ENCODE measurements around the gene MMP14. TPM values are rescaled to one million over a fixed set of nuclear protein-coding genes. Genes with fewer than 3 reads are reported as not detected.

MMP14 gene
- total and polyA plus RNA-seq, 2 of the 8 experiments (the other 6 are each of a cell fraction or from before 2014, with no cell fraction given) = 58.2 to 86.8 TPM

DNA sequence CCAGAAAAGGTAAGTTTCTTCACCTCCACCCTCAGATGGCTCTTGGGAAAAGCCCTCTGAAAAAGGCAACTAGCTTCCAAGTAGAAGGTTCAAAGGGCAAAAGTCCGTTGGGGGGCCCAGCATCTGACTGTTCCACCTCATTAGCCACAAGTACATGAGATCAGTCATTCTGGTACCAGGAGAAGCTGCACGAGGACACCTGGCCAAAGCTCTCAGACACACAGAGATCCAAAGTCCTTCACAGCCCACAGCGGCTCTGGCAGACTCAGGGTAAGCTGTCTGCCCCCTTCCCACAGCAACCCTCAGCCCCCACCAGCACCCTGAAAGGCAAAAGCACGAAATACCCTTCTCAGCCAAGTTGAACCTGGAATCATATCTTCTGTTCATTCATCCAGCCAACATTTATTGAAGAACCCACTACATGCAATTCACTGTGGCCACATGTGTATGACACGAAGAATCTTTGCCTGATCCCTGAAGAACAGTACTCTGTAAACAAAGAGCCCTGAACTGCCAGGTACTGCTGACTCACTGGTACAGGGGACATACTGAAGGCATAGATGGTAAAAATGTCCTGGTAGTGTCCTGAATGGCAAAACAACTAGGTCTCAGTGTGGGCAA is 40.2 kb upstream of the MMP14 start:
- no peak overlapping the region for H2BK15ac ChIP-seq (ENCODE audit: low read length)
- no peaks in the 10 kb centered on the region for H3K27me3 ChIP-seq (replicated peaks in 1 of 4; ENCODE audit: control insufficient read depth in 3 of 4, extremely low read depth in 1 of 4, insufficient read depth in 3 of 4, low read length in 3 of 4)
- H3K4me2 ChIP-seq (ENCODE audit: insufficient read depth in 1 of 2, low read depth in 2 of 2, low read length in 2 of 2) = peak overlapping the region; percentile 20 to 26; a peak in 2 of 4 replicates
- CTCF ChIA-PET (ENCODE audit: partially characterized antibody) = interaction anchor here (0.8 to 53.1 kb wide), 9 partner anchors 9 to 236 kb away, joined by 3 to 1562 read pairs (median 4); partner anchors contain the start of genes LRP10, MMP14 and REM2
- no peaks in the 10 kb centered on the region for H3K36me3 ChIP-seq (ENCODE audit: control insufficient read depth in 2 of 4, insufficient read depth in 4 of 4, low read length in 3 of 4)
- H3K27ac ChIP-seq (ENCODE audit: low read depth, low read length) = 0 out of 2 replicates have a peak overlapping the region, but pooled peaks have one; percentile 19
- DNase-seq (ENCODE audit: low read depth in 1 of 2, low spot score in 2 of 2) (no peak), FAIRE-seq (no peak)
- no peak overlapping the region for H3K9ac ChIP-seq (replicated peaks in 1 of 4; ENCODE audit: extremely low read depth in 1 of 4, low read depth in 3 of 4, low read length in 3 of 4)
- H3K79me2 ChIP-seq (ENCODE audit: control insufficient read depth in 1 of 2, insufficient read depth in 2 of 2, low read length in 2 of 2) = no peaks in the 10 kb centered on the region
- peak overlapping the region; percentile 86 for H2BK5ac ChIP-seq (ENCODE audit: low read depth, low read length)
- WGBS, 2 experiments (ENCODE audit: extremely low coverage in 1 of 2, insufficient coverage in 1 of 2, insufficient read length in 1 of 2, insufficient replicate concordance in 2 of 2, low coverage in 1 of 2, low lambda C conversion rate in 2 of 2, missing lambda C conversion rate in 1 of 2) = 65% methylated on average over 5 of the region's 5 CpGs; no CpG with 5 or more reads in 1 of the 2 experiments
- POLR2A ChIA-PET (ENCODE audit: partially characterized antibody) = interaction anchor here (1.0 to 2.3 kb wide), 7 partner anchors 10 to 49 kb away, joined by 3 to 15 read pairs (median 4); no protein-coding TSS in a partner anchor
- H2AK5ac ChIP-seq (ENCODE audit: low read depth, low read length) = no peak overlapping the region; the same call in 1 of the 2 replicates
- no peak overlapping the region for H3K14ac ChIP-seq (ENCODE audit: insufficient read length)
- H3K4me3 ChIP-seq (ENCODE audit: extremely low read depth in 1 of 4, insufficient read depth in 2 of 4, low read depth in 3 of 4, low read length in 4 of 4) = no peak overlapping the region
- no peak overlapping the region; the same call in 1 of the 2 replicates for H4K8ac ChIP-seq (ENCODE audit: extremely low read depth, insufficient read depth, low read length)
- peak overlapping the region; percentile 93 for H3K18ac ChIP-seq (ENCODE audit: extremely low read depth, low read length)
- H2BK12ac ChIP-seq (ENCODE audit: low read depth, low read length) = peak overlapping the region; percentile 99
- H2BK120ac ChIP-seq (replicated peaks; ENCODE audit: low read depth, low read length) = no peak overlapping the region
- no peak overlapping the region for H3K23ac ChIP-seq (ENCODE audit: insufficient read length)
- H3K9me3 ChIP-seq (ENCODE audit: insufficient read depth in 2 of 2, low read depth in 1 of 2, low read length in 1 of 2) = peaks cover 0 to 4% of the 10 kb centered on the region in 2 experiments; a peak in 1 of 4 replicates
- H4K91ac ChIP-seq (replicated peaks; ENCODE audit: insufficient read length, low read length) = peak overlapping the region; percentile 55
- no peak overlapping the region for H3K56ac ChIP-seq (replicated peaks; ENCODE audit: insufficient read length, low read depth, low read length)
- peaks cover 2 to 11% (median 6%) of the 10 kb centered on the region in 4 experiments for H3K4me1 ChIP-seq (replicated peaks in 1 of 4; ENCODE audit: control insufficient read depth in 3 of 4, insufficient read depth in 4 of 4, low read length in 3 of 4)
- H3K23me2 ChIP-seq (ENCODE audit: low read depth, low read length) = no peaks in the 10 kb centered on the region
- no peaks in the 10 kb centered on the region for H3K79me1 ChIP-seq (ENCODE audit: low read depth, low read length)
- no peak overlapping the region for H3K4ac ChIP-seq (replicated peaks; ENCODE audit: insufficient read length, low read depth, low read length)
- no peak overlapping the region for H4K5ac ChIP-seq (ENCODE audit: insufficient read length, low read depth, low read length)
- H2BK20ac ChIP-seq (ENCODE audit: low read length) = peak overlapping the region; percentile 0; the same call in 1 of the 2 replicates
- H2AFZ ChIP-seq (ENCODE audit: low read length) = peak overlapping the region; percentile 14; the same call in 1 of the 2 replicates
- H4K20me1 ChIP-seq (replicated peaks in 1 of 2; ENCODE audit: control insufficient read depth in 1 of 2, insufficient read depth in 2 of 2, low read length in 2 of 2) = no peaks in the 10 kb centered on the region
- no peak for TF ChIP-seq TEAD4 (IDR thresholded peaks at IDR 0.05; ENCODE audit: low read depth, low read length)
- no peak for TF ChIP-seq USF2 (IDR thresholded peaks at IDR 0.05; ENCODE audit: low read length)
- no peak for TF ChIP-seq EGR1 (IDR thresholded peaks at IDR 0.05; ENCODE audit: borderline replicate concordance, low read depth, low read length)

Measured in H1 (cell line).